GM18507 (cell line): ENCODE measurements around the gene HS3ST1.

ENCODE experiments used
- DNase-seq: peaks from one replicate; pipeline ENCODE4 v3.0.0; 2011; ENCODE audit warnings: low read depth; ENCODE audit not compliant: insufficient read length; ENCODE audit errors: extremely low spot score
- FAIRE-seq: peaks from 2 replicates; lab custom pipeline; 2011; peaks lifted over from hg19 to GRCh38; lab: Jason Lieb, UNC

HS3ST1 gene

DNA sequence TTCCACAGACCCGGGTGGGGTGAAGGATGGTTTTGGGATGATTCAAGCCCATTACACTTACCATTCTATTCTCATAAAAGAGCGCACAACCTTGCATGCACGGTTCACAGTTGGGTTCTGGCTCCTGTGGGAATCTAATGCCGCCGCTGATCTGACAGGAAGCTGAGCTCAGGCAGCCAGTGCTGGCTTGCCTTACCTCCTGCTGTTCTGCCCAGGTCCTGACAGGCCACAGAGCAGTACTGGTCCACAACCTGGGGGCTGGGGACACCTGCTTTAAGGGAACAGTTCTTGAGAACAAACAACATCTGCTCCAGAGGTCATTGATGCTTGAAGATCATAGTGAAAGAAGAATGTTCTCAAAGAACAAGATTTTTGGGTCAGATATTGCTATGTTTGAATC, 8.0 kb upstream of the HS3ST1 start:
- FAIRE-seq (peak; percentile 50), DNase-seq (no peak)

GRCh38 chr4:11436084-11436483, 7.4 kb upstream of the HS3ST1 start:
- FAIRE-seq = no peak
- DNase-seq = no peak

DNA sequence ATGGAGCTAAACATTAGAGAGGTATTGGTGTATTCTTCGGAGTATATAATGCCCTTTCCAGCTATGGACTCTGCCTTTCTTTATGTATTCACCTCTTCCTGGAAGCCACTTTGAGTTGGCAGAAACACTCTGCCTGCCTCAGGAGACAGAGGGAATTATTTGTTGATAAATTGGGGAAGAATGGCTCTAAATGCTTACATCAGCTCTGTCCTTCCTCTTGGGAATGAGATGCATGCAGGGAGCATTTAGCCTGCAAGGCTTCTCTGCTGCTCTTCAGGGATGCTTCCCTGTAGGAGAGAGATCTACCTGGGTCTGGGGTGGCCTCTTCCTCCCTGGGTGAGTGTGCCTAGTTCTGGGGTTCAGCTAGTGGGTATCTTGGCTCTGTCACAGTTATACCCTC, 6.9 kb upstream of the HS3ST1 start:
- DNase-seq = no peak
- no peak for FAIRE-seq

GRCh38 chr4:11431111-11431510, 2.4 kb upstream of the HS3ST1 start:
- FAIRE-seq (no peak), DNase-seq (no peak)

DNA sequence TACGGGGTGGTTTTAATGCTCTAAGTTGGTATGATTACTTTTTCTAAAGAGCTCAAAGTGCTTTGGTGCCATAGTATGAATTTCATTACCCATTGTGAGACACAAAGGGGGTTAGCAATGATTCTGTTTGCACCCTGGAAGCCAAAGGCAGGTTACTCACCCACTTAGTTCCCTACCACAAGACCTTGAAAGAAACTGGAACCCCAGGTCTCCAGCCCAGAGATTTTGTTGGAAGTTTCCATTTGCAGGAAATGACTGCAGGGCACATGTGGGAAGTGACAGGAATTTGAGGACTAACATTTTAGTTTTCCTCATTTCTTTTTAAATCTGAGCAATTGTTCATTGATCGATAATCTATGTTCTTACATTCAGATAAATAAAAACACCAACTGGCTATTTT, 1.8 kb upstream of the HS3ST1 start:
- no peak for DNase-seq

GRCh38 chr4:11429699-11430045, 978 bp upstream of the HS3ST1 start:
- DNase-seq = no peak
- no peak for FAIRE-seq

More for the DNA sequence above, 1.8 kb upstream of the HS3ST1 start:
- FAIRE-seq = no peak

DNA sequence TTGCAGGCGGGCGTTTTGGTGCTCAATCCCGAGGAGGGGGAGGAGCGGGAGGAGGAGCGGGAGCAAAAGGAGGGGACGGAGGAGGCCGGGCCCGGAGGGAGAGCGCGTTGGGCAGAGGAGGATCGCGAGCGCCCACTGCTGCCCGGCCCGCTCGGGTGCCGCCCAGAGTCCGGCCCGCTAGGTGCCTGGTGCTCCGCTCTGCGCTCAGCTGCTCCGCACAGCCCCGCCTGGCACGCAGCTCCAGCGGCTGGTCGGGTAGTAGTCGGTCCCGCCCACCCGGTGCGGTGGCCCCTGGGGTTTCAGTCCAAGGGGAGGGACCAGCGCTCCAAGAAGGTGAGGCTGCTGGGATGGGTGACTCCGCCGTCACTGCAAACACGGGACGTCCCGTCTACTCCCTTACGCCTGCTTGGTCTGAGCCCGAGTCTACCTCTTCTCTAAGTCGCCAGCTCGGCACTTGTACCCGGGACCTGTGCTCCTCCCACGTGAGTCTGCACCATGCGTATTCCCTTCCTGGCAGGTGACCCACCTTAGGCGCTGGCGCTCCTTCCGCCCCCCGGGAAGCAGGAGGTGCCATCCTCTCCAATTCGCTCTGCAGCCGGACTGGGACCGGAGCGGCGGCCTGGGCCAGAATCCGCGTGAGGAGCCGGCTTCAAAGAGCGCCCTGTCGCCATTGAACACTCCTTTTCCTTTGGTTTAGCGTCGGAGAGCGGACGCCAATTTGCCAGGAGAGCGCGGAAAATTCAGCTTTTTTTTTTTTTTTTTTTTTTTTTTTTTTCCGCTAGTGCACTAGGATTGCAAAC, 405 bp upstream of the HS3ST1 start:
- peak; percentile 70 for FAIRE-seq
- DNase-seq = peak; percentile 38

DNA sequence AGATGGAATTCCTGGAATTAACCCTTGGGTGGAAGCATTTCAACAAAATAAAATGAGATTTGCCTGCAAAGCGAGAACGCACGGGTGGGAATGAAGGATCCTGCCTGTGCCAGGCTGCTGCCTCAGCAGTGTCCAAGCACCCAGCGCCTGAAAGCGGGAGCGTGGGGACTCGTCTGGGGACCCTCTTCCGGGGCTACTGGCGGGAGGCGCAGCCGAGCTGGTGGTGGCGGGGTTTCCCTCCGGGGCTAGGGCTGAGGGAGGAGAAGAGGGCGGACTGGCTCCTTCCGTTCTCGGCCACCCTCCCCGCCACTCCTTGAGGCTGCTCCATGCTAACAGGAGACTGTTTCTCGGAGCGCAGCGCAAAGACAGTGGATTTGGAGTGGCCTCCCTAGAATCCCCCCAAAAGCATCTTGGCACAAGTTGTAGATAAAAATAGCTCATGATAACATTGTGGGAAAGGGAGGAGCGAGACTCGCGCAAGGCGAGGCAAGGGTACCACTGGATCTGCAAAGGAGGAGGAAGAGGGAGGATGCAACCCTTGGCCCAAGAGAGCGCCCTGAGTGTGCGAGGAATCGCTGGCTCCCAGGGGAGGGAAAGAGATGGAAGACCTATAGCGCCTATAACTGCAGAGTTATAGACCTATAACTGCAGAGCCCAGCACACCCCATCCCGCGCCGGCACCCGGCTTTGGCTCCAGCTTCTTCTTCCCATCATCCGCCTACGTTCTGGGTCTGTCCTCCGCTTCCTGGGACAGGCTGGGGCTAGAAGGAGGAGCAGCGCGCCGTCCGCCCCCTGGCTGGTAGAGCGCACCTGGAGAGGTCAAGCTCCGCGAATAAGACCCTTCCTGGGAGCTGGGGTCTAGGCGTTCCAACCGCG, 1.3 kb downstream of the HS3ST1 start:
- FAIRE-seq = no peak
- no peak for DNase-seq

DNA sequence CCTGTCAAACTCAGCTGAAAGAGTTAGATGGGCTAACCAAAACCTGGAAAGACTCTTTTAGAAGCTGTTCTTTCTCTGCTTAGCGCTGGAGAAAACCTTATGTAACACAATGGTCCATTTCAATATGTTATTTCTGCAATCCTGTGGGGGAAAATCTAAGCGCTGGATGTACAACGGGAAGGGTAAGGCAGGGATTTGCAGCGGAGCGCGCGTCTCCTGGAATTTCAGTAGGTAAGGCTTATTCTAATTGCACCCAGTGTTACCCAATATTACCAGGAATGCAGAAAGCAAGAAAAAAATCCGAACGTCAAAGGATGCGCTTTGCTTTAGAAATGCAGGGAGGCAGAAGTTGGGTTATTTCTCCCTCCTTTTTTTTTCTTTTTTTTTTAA, 2.0 kb downstream of the HS3ST1 start:
- DNase-seq (no peak), FAIRE-seq (no peak)

DNA sequence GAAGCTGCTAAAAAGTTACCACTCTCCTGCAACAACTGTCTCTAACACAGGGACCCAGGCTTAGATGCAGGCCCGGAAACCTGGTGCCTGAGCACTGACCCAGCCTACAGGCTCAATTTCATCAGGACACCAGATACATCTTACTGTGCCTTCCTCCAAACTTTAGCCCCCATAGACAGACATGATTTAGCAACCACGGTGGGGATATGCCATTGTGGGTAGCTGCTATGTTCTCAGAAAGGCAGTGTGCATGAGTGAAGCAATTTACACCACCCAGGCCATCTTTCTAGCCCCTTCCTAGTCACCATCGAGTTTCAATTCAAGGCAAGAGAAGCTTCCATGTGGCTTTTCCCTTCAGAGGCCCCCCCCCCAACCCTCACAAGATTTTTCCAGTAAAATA, 2.7 kb downstream of the HS3ST1 start:
- DNase-seq (no peak), FAIRE-seq (no peak)

DNA sequence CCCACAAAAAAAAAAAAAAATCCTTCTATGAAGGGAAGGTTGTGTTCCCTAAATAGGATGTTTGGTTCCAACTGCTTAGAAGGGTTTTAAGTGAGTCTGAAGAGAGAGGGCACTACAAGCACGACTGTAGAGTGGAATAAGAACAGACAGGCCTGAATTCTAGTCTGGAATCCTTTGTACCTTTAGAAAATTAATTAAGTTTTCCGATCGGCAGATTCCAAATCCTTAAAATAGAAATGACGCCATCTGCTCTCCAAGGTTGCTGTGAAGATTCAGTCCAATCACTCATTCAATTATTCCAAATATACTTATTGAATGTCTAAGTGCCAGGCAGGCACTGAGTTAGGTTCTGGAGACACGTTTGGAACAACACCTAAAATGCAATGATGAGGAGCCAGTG, 3.8 kb downstream of the HS3ST1 start:
- DNase-seq = no peak
- no peak for FAIRE-seq

DNA sequence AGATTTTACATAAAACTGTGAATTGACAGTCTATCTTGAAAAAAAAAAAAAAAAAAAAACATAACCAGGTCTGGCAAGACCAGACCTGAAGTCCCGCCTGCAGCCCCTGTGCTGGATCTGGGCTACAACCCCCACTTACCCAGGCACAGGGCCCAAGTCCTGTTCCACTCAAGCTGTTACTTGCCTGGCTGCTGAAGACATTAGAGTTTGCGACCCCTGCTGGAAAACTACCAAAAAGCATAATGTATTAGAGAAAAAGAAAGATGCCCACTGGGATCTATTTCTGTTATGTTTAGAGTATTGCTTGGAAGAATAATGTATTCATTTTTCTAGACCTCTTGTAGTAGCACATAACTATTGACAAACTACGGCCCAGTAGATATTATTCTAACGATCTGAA, 4.7 kb downstream of the HS3ST1 start:
- DNase-seq = no peak
- peak; percentile 78 for FAIRE-seq

- FAIRE-seq = no peak
Measured at GRCh38 chr4:11423465-11423864, 5.2 kb downstream of the HS3ST1 start.

GRCh38 chr4:11421116-11421515, 7.6 kb downstream of the HS3ST1 start:
- DNase-seq (no peak), FAIRE-seq (no peak)

More at GRCh38 chr4:11423465-11423864, 5.2 kb downstream of the HS3ST1 start:
- DNase-seq = no peak

- no peak for DNase-seq
- no peak for FAIRE-seq
Measured at GRCh38 chr4:11420327-11420726, 8.4 kb downstream of the HS3ST1 start.

GRCh38 chr4:11418610-11419009, 10.1 kb downstream of the HS3ST1 start:
- no peak for FAIRE-seq
- DNase-seq = no peak

GRCh38 chr4:11416767-11417113, 12.0 kb downstream of the HS3ST1 start:
- DNase-seq = no peak
- no peak for FAIRE-seq

DNA sequence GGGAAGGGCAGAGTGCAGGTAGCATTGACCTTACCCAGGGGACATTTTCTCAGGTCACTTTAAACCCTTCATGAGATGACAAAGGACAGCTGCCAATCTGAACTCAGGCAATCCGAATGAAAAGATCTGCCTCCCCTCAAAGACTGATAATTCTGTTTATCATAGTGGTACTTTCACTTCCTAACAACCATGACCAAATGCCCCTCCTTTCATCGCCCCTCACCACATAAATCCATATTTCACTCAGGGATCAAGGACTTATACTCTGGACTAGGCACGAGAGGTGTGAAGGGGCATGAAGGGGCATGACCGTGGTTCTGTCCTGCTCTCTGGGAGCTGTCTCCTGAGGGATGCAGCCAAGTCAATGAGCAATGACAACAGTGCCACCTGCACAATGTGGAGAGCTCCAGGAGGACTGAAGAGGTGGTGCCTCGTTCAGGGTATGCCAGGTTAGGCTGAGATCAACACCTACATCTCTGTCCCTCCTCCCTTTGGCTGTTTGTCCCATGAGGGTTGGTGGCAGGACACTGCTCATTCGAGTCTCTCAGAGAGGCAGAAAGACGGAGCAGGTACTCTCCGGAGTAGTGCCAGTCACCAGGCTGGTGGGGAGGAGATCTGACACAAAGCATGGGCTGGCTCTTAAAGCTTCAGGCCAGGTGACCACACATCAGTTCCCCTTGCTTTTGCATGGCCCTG, 12.5 kb downstream of the HS3ST1 start:
- FAIRE-seq (no peak), DNase-seq (no peak)

- no peak for DNase-seq
- peak; percentile 38 for FAIRE-seq
Measured at GRCh38 chr4:11415409-11416070, 13.2 kb downstream of the HS3ST1 start.

DNA sequence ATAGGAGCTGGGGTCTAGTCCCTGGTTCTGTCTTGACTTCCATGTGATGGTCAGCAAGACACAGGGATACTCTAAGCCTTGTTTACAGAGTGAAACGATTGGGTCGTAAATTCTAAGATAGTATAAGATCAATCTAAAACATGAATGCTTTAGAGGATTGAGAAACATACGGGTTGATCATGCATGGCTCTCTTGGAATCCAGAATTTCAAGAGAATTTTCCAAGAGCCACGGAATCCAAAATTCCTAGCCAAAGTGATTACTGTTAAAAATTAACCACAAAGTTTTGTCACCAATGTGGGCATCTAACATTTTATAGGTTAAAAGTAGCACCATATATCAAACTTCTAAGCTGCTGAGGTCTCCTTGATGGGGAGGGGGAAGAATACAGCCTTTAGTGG, 16.5 kb downstream of the HS3ST1 start:
- FAIRE-seq (no peak), DNase-seq (no peak)
